ENCODE measurements around the gene FAM171A2.

FAM171A2 gene

GRCh38 chr17:44390250-44390870, 26.7 kb upstream of the FAM171A2 start:
- no peak overlapping the region for H3K9ac ChIP-seq (ENCODE audit: low read length)
- no peaks in the 10 kb centered on the region for H3K36me3 ChIP-seq (ENCODE audit: control insufficient read depth, insufficient read depth, low read length)
- no peak overlapping the region for H3K27ac ChIP-seq (ENCODE audit: low read depth, low read length)
- no peak overlapping the region for H3K4me3 ChIP-seq (ENCODE audit: low read length)
- H3K4me1 ChIP-seq (ENCODE audit: control insufficient read depth, insufficient read depth, low read length): no peaks in the 10 kb centered on the region
- H3K27me3 ChIP-seq (ENCODE audit: control insufficient read depth, insufficient read depth, low read length): peaks cover 2% of the 10 kb centered on the region

DNA sequence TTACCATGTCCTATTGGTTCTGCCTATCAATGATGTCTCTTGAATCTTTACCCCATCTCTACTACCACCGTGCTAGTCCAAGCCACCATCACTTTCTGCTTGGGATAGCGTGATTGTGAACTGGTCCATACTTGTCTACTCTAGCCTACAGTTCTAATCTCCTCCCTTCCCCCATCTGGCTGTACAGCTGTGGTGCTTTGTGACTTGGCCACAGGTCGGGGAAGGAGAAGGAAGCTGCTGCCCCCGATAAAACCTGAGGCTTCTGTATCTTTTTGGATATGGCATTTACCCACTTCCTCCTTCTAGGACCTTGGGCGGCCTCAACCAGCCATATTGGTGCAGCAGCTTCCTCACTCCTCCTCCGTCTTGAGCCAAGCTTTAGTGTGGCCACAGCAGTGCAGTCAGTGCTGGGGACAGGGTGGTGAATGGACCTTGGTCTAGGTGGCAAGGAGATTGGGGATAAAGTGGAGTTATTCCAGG, 26.1 kb upstream of the FAM171A2 start:
- Histone ChIP-seq H3K27ac (ENCODE audit: low read depth, low read length) (no peak overlapping the region), H3K36me3 (ENCODE audit: control insufficient read depth, insufficient read depth, low read length) (no peaks in the 10 kb centered on the region), H3K4me1 (ENCODE audit: control insufficient read depth, insufficient read depth, low read length) (no peaks in the 10 kb centered on the region), H3K9ac (ENCODE audit: low read length) (no peak overlapping the region), H3K4me3 (ENCODE audit: low read length) (no peak overlapping the region), H3K27me3 (ENCODE audit: control insufficient read depth, insufficient read depth, low read length) (peaks cover 3% of the 10 kb centered on the region)

GRCh38 chr17:44389281-44389680, 25.6 kb upstream of the FAM171A2 start, which contains the start of gene ITGA2B:
ITGA2B (minus strand) TSS chr17:44389649; CDS start chr17:44389473, 176 bp downstream.
- Histone ChIP-seq H3K27ac (ENCODE audit: low read depth, low read length) (no peak within 1 kb of the TSS), H3K4me3 (ENCODE audit: low read length) (no peak within 1 kb of the TSS), H3K36me3 (ENCODE audit: control insufficient read depth, insufficient read depth, low read length) (no peaks in the 10 kb centered on the region), H3K27me3 (ENCODE audit: control insufficient read depth, insufficient read depth, low read length) (peaks cover 5% of the 10 kb centered on the region), H3K9ac (ENCODE audit: low read length) (no peak within 1 kb of the TSS), H3K4me1 (ENCODE audit: control insufficient read depth, insufficient read depth, low read length) (no peaks in the 10 kb centered on the region)

DNA sequence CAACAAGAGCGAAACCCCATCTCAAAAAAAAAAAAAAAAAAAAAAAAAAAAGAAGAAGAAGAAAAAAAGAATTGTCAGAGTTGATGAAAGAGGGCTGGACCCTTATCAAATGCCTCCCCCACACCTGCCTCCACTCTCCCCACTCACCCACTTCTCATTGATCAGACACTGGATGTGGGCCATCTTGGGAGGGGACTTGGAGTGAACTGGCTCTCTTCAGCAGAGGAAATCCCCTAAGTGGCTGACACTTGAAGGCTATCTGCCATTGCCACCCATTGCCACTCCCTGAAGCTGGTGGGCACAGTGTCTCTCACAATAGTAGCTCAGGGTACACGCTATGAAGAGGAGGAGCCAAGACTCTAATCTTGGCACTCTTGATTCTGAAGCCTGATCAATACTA, 24.2 kb upstream of the FAM171A2 start:
- H3K4me3 ChIP-seq (ENCODE audit: low read length): no peak overlapping the region
- no peaks in the 10 kb centered on the region for H3K36me3 ChIP-seq (ENCODE audit: control insufficient read depth, insufficient read depth, low read length)
- H3K27ac ChIP-seq (ENCODE audit: low read depth, low read length): no peak overlapping the region
- H3K9ac ChIP-seq (ENCODE audit: low read length): no peak overlapping the region
- H3K27me3 ChIP-seq (ENCODE audit: control insufficient read depth, insufficient read depth, low read length): peaks cover 5% of the 10 kb centered on the region
- no peaks in the 10 kb centered on the region for H3K4me1 ChIP-seq (ENCODE audit: control insufficient read depth, insufficient read depth, low read length)

GRCh38 chr17:44386182-44386525, 22.5 kb upstream of the FAM171A2 start:
- H3K9ac ChIP-seq (ENCODE audit: low read length): no peak overlapping the region
- H3K4me3 ChIP-seq (ENCODE audit: low read length): no peak overlapping the region
- H3K36me3 ChIP-seq (ENCODE audit: control insufficient read depth, insufficient read depth, low read length): no peaks in the 10 kb centered on the region
- peaks cover 5% of the 10 kb centered on the region for H3K27me3 ChIP-seq (ENCODE audit: control insufficient read depth, insufficient read depth, low read length)
- no peaks in the 10 kb centered on the region for H3K4me1 ChIP-seq (ENCODE audit: control insufficient read depth, insufficient read depth, low read length)
- H3K27ac ChIP-seq (ENCODE audit: low read depth, low read length): no peak overlapping the region

- no peaks in the 10 kb centered on the region for H3K36me3 ChIP-seq (ENCODE audit: control insufficient read depth, insufficient read depth, low read length)
- peaks cover 5% of the 10 kb centered on the region for H3K27me3 ChIP-seq (ENCODE audit: control insufficient read depth, insufficient read depth, low read length)
- no peak overlapping the region for H3K27ac ChIP-seq (ENCODE audit: low read depth, low read length)
- peak overlapping the region; percentile 67 for H3K4me3 ChIP-seq (ENCODE audit: low read length)
- no peak overlapping the region for H3K9ac ChIP-seq (ENCODE audit: low read length)
- H3K4me1 ChIP-seq (ENCODE audit: control insufficient read depth, insufficient read depth, low read length): no peaks in the 10 kb centered on the region
Observed at GRCh38 chr17:44385287-44386181, 21.9 kb upstream of the FAM171A2 start.

DNA sequence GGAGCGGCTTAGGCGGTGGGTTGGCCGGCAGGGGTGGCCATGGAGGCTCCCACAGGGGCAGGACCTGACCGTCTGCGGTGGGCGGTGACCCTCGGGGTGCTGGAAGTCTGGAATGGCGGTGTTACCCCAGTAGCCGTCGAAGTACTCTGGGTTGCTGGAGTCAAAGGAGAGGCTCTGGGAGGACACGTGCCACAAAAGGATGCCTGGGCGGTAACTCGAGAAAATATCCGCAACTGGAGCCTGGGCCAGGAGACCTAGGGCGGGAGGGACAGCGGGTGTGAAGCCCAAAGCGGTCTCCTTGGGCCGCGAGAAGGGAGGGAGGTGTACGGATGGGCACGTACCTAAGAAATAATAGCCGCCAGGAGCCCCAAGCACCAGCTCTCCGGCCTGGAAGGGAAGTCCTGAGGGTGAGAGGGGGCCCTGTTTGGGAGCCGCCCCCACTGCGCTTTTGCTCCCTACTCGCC, 21.2 kb upstream of the FAM171A2 start:
- Histone ChIP-seq H3K27me3 (ENCODE audit: control insufficient read depth, insufficient read depth, low read length) (peaks cover 5% of the 10 kb centered on the region), H3K9ac (ENCODE audit: low read length) (no peak overlapping the region), H3K4me1 (ENCODE audit: control insufficient read depth, insufficient read depth, low read length) (no peaks in the 10 kb centered on the region), H3K27ac (ENCODE audit: low read depth, low read length) (no peak overlapping the region), H3K36me3 (ENCODE audit: control insufficient read depth, insufficient read depth, low read length) (no peaks in the 10 kb centered on the region), H3K4me3 (ENCODE audit: low read length) (peak overlapping the region; percentile 67)

DNA sequence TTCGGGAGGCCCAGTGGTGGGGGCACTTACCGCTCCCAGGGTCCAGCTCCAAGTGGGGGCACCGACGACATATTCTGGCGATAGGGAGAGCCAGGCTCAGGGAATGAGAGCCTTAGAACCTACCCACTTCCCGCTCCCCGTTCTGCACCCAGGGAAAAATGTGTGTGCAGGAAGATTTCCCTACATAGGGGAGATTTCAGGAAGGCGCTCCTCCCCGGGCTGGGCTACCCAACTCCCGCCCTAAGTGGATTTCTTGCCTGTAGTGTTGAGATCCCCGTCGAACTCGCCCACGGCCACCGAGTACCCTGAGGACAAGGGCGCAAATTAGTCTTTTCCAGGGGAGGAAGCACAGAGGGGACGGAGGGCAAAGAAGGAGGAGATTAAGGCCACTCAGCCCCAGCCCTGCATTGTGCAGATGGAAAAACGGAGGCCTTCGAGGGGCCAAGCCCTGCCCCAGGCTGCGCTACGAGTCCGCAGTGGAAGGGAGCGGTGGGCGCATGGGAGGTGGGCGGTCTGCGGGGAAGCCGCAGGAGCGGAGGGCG, 20.7 kb upstream of the FAM171A2 start:
- H3K27ac ChIP-seq (ENCODE audit: low read depth, low read length): no peak overlapping the region
- H3K36me3 ChIP-seq (ENCODE audit: control insufficient read depth, insufficient read depth, low read length): no peaks in the 10 kb centered on the region
- no peak overlapping the region for H3K9ac ChIP-seq (ENCODE audit: low read length)
- H3K4me3 ChIP-seq (ENCODE audit: low read length): peak overlapping the region; percentile 67
- peaks cover 5% of the 10 kb centered on the region for H3K27me3 ChIP-seq (ENCODE audit: control insufficient read depth, insufficient read depth, low read length)
- H3K4me1 ChIP-seq (ENCODE audit: control insufficient read depth, insufficient read depth, low read length): no peaks in the 10 kb centered on the region

- Histone ChIP-seq H3K27me3 (ENCODE audit: control insufficient read depth, insufficient read depth, low read length) (peaks cover 5% of the 10 kb centered on the region), H3K4me3 (ENCODE audit: low read length) (no peak overlapping the region), H3K27ac (ENCODE audit: low read depth, low read length) (no peak overlapping the region)
Observed at GRCh38 chr17:44383861-44384260, 20.2 kb upstream of the FAM171A2 start.

DNA sequence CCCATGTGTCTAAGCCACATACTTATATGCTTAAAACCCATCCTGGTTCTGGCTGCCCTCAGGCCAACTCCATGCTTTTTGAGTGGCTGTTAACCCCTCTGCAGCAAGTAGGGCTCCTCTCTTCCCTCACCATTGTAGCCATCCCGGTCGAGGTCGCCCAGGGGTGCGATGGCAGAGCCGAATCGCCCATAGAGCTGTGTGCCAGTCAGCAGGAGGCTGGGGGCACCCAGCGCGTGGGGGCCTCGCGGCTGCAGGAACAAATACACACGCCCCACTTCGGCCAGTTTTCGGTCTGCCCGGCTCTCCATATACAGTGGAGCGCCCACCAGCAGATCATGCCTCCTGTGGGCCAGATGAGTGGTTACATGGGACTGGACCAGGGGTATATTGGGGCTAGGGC, 19.7 kb upstream of the FAM171A2 start:
- no peaks in the 10 kb centered on the region for H3K4me1 ChIP-seq (ENCODE audit: control insufficient read depth, insufficient read depth, low read length)
- no peak overlapping the region for H3K4me3 ChIP-seq (ENCODE audit: low read length)
- H3K36me3 ChIP-seq (ENCODE audit: control insufficient read depth, insufficient read depth, low read length): no peaks in the 10 kb centered on the region
- no peak overlapping the region for H3K27ac ChIP-seq (ENCODE audit: low read depth, low read length)
- H3K9ac ChIP-seq (ENCODE audit: low read length): no peak overlapping the region
- H3K27me3 ChIP-seq (ENCODE audit: control insufficient read depth, insufficient read depth, low read length): peaks cover 5% of the 10 kb centered on the region

More at GRCh38 chr17:44383861-44384260, 20.2 kb upstream of the FAM171A2 start:
- no peaks in the 10 kb centered on the region for H3K4me1 ChIP-seq (ENCODE audit: control insufficient read depth, insufficient read depth, low read length)
- no peak overlapping the region for H3K9ac ChIP-seq (ENCODE audit: low read length)
- no peaks in the 10 kb centered on the region for H3K36me3 ChIP-seq (ENCODE audit: control insufficient read depth, insufficient read depth, low read length)

- Histone ChIP-seq H3K36me3 (ENCODE audit: control insufficient read depth, insufficient read depth, low read length) (no peaks in the 10 kb centered on the region), H3K4me3 (ENCODE audit: low read length) (no peak overlapping the region), H3K4me1 (ENCODE audit: control insufficient read depth, insufficient read depth, low read length) (no peaks in the 10 kb centered on the region), H3K9ac (ENCODE audit: low read length) (no peak overlapping the region), H3K27me3 (ENCODE audit: control insufficient read depth, insufficient read depth, low read length) (peaks cover 5% of the 10 kb centered on the region), H3K27ac (ENCODE audit: low read depth, low read length) (no peak overlapping the region)
Observed at GRCh38 chr17:44382917-44383316, 19.3 kb upstream of the FAM171A2 start.

GRCh38 chr17:44381810-44382305, 18.2 kb upstream of the FAM171A2 start:
- no peaks in the 10 kb centered on the region for H3K4me1 ChIP-seq (ENCODE audit: control insufficient read depth, insufficient read depth, low read length)
- no peak overlapping the region for H3K27ac ChIP-seq (ENCODE audit: low read depth, low read length)
- no peak overlapping the region for H3K4me3 ChIP-seq (ENCODE audit: low read length)
- H3K36me3 ChIP-seq (ENCODE audit: control insufficient read depth, insufficient read depth, low read length): no peaks in the 10 kb centered on the region
- no peak overlapping the region for H3K9ac ChIP-seq (ENCODE audit: low read length)
- H3K27me3 ChIP-seq (ENCODE audit: control insufficient read depth, insufficient read depth, low read length): peaks cover 5% of the 10 kb centered on the region
